NCI-H82 (cell line): Measurements from ENCODE around the gene LRRC73.
"Not testable (repeated sequence)": the region's sequence is repeated elsewhere in the genome, so short reads cannot be mapped to it uniquely, and the experiment has no call there.

Experiments
- DNase-seq: peaks from one replicate; lab custom pipeline; 2025; lab: John Stamatoyannopoulos, UW

The LRRC73 gene, protein sequence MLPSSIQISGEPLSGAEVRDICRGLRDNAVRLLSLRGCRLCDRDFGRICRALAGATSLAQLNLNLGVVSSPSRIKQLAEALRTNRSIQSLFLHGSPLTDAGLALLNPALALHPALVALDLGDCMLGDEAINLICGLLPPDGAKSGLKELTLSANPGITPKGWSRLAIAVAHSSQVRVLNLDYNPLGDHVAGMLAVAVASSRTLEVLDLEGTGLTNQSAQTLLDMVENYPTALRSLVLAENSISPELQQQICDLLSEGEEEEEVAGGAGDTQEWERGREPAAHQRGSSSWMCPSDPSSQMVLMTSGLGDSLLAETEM

GRCh38 chr6:43509984-43510826 lies at the start of gene LRRC73:
Gene LRRC73 (minus strand): TSS chr6:43510346. CDS start chr6:43509785, 561 bp downstream.
- peak; percentile 83 for DNase-seq

- DNase-seq: no peak
Observed at GRCh38 chr6:43559328-43559727, 49.2 kb upstream of the LRRC73 start.

DNA sequence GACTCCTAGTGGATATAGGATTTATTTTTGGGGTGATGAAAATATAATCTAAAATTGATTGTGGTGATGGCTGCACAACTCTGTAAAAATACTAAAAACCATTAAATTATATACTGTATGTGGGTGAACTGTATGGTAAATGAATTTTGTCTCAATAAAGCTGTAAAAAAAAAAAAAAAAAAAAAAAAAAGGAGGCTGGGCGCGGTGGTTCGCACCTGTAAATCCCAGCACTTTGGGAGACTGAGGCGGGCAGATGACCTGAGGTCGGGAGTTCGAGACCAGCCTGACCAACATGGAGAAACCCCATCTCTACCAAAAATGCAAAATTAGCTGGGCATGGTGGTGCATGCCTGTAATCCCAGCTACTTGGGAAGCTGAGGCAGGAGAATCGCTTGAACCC lies 47.5 kb upstream of the LRRC73 start:
- not testable (repeated sequence) for DNase-seq

DNA sequence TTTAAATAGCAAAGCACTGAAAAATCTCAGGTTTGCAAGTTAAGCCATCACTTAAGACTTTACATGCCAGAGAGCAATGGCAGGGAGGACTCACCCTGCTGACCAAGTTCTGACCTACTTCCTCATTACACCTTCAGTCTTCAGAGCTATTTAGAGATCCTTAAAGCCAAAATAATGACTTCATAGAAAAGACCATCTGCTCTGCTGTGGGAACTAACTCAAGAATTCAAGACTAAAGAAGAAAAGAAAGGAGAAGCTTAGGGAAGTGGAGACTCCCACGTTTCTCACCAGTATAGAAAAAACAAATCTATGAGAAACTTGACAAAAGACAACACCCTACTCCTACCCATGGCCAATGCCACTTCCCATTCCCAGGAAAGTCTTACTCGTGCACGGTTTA lies 37.1 kb upstream of the LRRC73 start:
- DNase-seq: no peak

DNA sequence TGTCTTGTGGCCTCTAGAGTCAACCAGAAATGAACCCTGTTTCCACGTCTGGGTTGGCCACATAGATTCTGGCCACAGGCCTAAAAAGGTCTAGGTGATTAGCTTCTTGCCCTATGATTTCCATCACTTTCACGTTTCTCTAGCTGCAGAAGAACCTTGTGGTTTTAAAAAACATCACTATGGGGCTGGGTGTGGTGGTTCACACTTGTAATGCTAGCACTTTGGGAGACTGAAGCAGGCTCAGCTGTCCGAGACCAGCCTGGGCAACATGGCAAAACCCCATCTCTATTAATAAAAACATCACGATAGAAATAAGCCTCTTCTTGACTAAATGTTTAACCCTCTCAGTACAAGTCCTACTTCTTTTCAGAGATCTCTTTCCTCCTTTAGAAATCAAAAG lies 34.3 kb upstream of the LRRC73 start:
- no peak for DNase-seq

DNA sequence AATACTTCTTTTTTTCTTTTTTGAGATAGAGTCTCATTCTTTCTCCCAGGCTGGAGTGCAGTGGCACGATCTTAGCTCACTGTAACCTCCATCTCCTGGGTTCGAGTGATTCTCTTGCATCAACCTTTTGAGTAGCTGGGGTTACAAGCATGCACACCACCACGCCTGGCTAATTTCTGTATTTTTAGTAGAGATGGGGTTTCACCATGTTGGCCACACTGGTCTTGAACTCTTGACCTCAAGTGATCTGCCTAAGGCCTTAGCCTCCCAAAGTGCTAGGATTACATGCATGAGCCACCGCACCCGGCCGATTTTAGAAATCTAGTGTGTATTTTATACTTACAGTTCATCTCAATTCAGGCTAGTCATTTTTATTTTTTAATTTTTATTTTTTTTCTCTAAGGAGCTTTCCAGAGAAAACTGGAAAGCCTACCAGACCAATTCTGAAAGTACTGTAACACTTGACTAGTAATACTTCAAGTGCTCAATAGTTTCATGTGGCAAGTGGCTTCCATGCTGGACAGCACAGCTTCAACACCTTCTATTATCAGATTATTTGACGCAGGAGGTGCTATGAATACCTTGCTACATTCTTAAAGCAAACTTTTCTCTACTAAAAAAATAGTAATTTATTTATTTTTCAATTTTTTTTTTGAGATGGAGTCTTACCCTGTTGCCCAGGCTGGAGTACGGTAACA lies 31.8 kb upstream of the LRRC73 start:
- DNase-seq: no peak

GRCh38 chr6:43540507-43540906 lies 30.4 kb upstream of the LRRC73 start:
- DNase-seq: no peak

DNA sequence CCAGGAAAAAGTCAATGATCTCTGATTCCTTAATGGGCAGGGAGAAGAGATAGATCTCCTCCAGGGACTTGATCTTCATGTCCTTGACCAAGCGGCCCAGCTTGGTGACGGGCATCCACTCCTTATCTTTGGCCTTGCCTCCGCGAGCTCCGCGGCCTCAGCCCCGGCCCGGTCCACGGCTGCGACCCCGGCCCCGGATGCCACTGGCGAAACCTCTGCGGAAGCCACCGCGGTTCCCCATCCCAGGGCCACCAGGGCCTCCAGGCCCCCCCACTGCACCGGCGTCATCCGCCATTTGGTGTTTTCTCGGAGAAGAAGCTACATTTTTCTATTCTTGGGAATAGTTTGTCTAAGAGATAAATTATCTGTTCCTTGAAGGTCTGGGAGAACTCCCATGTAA lies 29.3 kb upstream of the LRRC73 start:
- not testable (repeated sequence) for DNase-seq

GRCh38 chr6:43538986-43539385 lies 28.8 kb upstream of the LRRC73 start:
- DNase-seq: not testable (repeated sequence)

DNA sequence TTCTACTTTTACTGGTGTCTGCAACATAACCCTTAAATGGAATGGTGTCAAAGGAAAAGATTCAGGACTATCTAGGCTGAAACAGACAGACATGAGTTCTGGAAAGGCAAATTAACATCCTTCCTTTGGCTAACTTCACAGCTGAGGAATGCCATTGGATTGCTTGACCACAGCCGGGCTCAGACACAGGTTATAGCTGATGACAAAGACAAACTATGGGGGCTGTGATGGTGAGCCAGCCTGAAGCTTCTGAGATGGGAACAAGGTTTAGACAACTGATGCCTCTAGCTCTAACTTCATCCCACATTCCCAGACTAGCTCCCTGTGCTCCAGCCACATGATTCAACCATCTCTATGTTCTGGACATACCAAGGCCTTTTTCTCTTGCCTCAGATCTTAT lies 22.1 kb upstream of the LRRC73 start:
- no peak for DNase-seq

DNA sequence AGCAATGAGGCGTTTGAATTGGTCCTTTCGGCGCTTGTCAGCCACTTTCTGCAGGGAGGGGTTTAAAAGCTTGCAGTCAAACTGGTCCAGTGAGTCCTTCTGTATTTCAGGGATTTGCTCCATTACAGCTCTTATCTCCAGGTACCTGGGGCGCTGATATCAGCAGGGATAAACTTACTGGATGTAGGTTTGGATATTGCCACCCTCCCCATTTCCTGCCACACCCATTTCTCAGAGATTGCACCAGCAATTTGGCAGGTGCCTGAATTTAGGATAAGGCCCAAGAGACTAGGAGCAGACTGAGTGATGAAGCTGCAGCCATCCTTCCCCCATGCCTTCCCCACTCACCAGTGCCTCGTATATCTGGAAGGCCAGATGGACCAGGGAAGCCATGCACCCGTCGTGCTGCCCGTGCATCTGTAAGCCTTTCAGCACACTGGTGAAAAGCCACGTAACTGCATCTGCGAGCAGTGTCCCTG lies 14.4 kb upstream of the LRRC73 start:
- no peak for DNase-seq

DNA sequence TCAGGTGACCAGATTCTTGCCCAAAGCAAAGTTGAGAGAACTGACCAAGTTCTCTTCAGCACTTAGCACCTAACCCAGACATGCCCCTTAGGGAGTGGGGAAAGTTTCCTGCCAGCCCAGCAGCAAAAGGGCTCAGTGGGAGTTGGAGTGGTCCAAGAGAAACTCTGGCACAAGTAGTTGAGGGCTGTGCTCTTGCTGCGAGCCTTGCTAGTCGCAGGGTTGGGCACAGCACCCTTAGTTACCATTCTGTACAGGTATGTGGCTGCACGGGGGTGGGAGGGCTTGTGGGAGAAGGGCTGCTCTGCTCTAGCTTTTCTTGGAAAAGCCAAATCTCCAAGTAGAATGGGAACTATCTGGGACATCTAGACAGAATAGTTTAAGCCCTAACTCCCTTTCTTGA lies 13.1 kb upstream of the LRRC73 start:
- DNase-seq: no peak

GRCh38 chr6:43522547-43523261 lies 12.6 kb upstream of the LRRC73 start:
- no peak for DNase-seq

- DNase-seq: no peak
Observed at GRCh38 chr6:43521836-43522235, 11.7 kb upstream of the LRRC73 start.

- no peak for DNase-seq
Observed at GRCh38 chr6:43520097-43520496, 10.0 kb upstream of the LRRC73 start.

DNA sequence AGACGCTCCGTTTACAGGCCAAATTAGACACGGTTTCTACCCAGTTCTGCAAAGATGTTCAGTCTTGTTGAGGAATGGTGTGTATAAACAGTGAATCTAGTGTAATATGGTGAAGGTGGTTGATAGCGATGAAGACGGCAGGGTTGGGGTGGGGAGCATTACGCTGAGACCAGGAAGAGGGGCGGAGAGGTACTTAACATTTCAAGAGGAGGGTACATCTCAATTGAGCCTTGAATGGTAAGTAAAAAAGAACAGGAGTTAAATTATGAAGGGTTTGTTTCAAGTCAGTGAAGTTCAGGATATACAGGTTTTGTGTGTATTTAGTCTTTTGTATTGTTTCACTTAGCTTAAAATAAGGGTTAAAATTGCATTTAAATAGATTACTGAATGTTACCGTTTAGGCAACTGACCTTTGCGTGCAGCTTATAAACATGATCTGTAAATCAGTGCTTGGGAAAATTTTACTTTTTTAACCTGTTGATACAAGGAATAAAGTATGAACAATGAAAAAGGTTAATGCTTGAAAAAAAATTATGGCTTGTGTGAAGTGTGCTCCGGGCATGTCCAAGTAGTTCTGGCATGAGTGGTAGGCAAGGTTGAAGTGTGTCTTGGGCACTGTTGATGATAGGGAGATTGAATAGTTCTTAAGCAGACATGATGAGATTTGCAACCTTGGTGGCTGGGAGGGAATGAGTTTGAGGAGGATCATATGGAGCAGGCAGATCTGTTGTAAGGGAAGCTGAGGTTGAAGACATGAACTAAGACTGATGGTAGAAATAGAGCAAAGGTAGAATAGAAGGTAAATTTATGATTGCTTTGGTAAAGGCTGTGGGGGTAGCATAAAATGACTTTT lies 7.6 kb upstream of the LRRC73 start:
- DNase-seq: peak; percentile 58

DNA sequence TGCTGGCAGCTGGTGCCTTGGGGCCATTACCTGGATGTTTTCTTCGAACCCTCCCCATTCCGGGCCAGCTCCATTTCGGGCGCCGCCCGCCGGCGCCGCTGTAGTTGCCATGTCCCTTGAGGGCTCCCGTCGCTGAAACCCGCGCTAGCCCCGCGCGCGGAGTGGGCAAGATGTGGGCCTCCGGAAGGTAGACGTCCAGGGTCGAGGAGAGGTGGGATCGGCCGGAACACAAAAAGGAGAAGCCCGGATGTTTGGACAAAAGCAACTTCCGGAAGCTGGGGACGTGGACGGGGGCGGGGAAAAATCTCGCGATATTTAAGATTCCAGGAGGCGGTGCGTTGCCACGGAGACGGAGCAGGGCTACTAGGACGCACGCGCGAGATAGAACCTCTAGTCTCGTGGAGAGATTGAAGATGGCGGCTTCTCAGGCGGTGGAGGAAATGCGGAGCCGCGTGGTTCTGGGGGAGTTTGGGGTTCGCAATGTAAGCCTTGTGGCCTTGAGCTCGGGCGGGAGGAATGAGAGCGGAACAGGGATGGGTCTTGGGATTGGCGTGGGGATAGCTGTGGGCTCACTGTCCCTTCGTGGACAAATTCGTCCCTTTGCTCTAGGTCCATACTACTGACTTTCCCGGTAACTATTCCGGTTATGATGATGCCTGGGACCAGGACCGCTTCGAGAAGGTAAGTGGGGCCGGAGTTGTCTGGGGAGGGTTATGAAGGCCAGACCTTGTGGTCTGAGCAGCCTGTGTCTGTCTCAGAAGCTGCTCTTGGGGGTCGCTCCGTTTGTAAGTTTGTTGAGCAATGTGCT lies 6.8 kb upstream of the LRRC73 start, which contains the start of the genes POLR1C and YIPF3:
Gene POLR1C, plus strand, starts transcription at position 393 of the 808 bp plus-strand sequence. Its CDS starts 21 bp downstream, at position 414.
Gene YIPF3, minus strand, starts transcription at position 230 of the 808 bp plus-strand sequence. Its CDS starts 119 bp downstream, at position 111.
- peak; percentile 100 for DNase-seq

DNA sequence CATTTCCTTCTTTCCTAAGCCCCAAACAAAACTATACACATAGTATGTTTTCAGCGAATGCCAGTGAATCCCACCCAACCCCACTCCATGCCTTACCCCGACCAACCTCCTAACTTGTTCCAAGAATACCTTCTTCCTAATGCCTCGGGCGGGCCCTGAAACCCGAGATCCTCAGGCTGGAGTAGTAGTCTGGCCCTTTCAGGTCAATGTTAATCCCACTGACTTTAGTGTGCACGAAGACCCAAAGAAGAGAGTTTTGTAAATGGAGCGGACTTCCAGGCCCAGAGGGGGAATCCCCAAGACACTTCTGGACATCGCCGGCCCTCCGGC lies 6.2 kb upstream of the LRRC73 start:
- DNase-seq: peak; percentile 54

DNA sequence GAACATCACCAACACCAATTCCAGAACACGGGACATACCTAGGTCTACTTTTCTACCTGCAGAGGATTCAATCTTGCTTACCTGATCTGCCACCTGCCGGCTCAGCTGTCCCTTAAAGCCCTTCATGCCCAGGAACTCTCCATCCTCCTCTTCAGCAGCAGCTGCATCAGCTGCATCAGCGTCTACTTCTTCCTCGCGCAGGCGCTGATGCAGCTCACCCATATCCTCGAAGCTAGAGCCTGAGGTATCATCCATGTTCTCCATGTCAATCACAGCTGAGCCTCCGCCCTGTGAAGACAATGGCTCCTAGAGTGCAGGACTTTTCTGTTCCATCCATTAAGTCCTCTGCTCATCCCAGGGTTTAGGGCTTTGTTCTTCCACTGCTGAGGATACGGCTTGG lies 5.7 kb upstream of the LRRC73 start:
- DNase-seq: no peak
